Activated effector memory CD4-positive, alpha-beta T cell treated with Interleukin-2 at 50 U/mL for 16 hours (primary cell): ENCODE results near the gene RNASEH2A.
"Not testable (repeated sequence)": the region's sequence is repeated elsewhere in the genome, so short reads cannot be mapped to it uniquely, and the experiment has no call there.

Experiments used
- DNase-seq: peaks from one replicate; pipeline ENCODE4 v3.0.0-alpha.2; 2020

Gene RNASEH2A

DNA sequence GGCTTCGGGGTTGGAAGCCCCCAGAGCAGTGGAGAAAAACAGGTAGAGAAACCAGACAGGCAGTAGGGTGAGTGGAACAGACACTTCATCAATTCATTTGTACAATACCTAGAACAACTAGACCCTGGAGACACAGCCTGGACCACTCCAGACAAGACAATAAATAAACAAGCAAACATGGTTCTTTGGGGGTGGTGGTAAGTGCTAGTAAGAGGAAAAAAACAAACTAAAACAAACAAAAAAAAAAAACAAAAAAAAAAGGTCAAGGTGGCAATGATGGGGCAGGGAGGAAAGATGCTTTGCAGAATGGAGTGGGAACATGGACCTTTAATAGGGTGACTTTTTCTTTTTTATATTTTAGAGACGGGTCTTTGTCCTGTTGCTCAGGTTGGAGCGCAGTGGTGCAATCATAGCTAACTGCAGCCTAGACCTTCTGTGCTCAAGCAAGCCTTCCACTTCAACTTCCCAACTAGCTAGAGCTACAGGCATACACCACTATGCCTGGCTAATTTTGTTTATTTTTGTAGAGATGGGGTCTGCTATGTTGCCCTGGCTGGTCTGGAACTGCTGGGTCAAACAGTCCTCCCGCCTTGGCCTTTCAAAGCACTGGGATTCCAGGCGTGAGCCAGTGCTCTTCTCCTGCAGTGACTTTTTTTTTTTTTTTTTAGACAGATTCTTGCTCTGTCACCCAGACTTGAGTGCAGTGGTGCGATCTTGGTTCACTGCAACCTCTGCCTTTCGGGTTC, 12.0 kb upstream of the RNASEH2A start:
- DNase-seq = no peak

DNA sequence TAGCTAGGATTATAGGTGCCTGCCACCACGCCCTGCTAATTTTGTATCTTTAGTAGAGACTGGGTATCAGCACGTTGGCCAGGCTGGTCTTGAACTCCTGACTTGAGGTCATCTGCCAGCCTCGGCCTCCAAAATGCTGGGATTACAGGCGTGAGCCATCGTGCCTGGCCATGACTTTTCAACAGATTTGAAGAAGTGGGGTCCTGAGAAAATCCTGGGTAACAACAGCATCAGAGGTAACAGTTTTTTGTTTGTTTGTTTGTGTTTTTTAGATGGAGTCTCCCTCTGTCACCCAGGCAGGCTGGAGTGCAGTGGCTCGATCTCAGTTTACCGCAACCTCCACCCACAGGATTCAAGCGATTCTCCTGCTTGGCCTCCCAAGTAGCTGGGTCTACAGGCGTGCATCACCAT, 11.4 kb upstream of the RNASEH2A start:
- DNase-seq = no peak

DNA sequence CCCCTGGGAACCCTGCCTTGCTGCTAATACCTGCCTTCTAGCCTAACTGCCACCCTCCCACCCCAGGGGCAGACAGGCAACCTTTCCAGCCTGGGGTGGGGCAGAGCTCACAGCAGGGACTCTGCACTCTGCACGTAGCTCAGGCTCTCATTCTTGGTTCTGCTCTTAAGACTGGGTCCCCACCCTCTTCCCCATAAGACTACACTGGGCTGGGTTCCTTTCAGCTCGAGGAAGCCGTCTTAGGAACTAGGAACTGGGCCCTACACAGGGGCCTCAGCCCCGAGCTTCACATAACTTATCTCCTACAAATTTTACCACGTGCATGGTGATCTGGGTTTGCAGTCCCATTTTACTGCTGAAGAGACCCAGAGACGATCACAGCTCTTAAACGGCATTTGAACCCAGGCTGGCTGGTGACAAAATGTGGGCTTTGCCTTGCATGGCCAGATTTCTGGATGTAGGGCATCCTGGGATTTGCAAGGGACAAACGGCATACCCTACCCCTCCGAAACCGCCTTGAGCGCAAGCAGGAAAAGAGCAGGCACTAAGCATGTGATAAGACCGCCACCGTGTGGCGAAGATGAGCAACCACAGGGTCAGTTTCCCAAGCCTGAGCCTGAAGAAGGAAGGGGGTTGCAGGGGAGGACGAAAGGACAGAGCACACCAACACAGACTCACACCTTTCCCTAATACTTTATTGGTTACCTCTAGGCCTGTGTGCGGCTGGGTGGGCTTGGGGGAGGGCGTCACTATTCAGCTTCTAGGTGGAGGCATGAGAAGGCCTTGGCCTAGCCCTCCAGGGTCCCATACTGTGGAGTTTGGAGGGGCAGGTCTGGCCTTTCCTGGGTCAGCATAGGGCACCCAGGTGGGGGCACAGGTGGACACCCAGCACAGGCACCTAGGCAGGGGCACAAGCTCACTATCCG, 10.0 kb upstream of the RNASEH2A start:
- peak; percentile 66 for DNase-seq

DNA sequence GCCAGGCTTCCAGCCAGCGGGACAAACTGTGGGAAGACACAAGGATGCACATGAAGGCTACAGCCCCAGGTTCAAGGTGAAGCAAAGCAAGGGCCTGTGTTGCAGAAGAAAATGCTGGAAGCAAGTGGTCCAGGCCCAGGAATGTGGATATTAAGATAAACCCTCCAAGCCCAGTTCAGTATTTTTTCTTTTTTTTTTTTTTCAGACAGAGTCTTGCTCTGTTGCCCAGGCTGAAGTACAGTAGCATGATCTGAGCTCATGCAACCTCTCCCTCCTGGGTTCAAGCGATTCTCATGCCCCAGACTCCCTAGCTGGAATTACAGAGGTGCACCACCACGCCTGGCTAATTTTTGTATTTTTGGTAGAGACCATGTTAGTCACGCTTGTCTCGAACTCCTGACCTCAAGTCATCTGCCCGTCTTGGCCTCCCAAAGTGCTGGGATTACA, 9.2 kb upstream of the RNASEH2A start:
- no peak for DNase-seq

DNA sequence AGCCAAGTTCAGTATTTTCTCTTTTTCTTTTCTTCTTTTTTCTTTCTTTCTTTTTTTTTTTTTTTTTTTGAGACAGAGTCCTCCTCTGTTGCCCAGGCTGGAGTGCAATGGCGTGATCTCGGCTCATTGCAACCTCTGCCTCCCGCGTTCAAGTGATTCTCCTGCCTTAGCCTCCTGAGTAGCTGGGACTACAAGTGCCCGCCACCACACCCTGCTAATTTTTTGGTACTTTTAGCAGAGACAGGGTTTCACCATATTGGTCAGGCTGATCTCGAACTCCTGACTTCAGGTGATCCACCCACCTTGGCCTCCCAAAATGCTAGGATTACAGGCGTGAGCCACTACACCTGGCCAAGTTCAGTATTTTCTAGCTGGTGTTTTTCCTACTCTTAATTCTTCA, 8.8 kb upstream of the RNASEH2A start:
- DNase-seq = not testable (repeated sequence)

DNA sequence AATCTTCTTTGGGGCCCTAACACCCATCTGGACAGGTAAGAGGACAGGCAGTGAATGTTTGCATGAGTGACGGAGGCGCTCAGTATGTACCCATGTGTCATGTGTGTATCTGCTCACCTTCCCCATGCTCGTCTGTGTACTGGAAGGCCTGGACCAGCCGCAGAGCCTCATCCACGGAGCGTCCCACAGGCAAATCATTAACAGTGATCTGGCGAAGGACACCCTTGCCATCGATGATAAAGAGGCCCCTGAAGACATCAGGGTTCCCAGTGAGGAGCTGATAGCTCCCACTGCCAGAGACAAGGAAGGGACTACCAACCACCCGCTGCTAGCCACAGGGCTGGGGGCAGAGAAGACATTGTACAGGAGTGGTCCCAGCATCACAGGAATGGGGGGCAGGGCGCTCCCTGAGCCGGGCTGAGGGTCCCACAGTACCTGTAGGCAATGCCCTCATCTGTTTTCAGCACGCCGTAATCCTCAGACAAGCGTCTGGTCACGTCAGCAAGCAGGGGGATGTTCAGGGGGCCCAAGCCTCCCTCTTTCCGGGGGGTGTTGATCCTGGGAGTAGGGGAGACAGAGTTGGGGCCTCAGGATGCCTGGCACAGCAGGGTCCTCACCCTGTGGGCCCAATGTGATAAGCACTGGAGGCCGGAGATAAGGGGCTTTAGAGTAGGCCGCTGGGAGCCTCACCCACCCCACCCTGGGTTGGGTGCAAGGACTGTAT, 6.5 kb upstream of the RNASEH2A start:
- DNase-seq = no peak

DNA sequence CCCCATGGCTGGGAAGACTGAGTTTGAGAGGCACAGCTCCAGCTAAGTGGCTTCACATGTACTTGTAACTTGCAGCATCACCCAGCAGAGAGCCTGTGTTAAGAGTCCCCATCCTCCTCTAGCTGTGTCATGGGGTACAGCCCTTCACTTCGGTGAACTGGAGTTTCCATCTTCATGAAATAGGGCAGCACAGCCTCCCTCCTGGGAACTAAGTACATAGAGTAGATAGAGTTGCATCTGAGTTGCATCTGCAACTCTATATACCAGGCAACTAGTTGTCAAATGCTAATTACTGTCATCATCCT, 6.0 kb upstream of the RNASEH2A start:
- DNase-seq = no peak

DNA sequence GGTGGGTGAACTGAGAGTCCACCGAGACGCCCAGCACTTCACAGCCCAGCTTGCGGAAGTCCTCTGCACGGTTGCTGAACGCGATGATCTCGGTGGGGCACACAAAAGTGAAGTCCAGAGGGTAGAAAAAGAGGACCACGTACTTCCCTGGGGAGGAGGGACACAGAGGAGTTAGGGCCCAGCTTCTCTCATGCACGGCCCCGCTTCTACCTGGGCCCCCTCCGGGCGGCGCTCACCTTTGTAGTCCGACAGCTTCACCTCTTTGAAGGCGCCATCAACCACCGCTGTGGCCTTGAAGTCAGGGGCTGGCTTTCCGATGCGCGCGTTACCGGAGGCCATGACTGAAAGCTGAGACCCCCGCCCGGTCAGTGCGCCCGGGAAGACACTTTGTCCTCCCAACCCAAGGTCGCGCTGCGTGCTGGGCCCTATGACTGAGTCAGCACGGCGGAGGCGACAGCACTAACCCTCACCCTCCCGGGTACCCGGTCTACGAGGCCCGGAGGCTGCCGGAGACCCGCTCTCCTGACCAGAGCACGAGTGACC, 5.4 kb upstream of the RNASEH2A start:
- DNase-seq = no peak

DNA sequence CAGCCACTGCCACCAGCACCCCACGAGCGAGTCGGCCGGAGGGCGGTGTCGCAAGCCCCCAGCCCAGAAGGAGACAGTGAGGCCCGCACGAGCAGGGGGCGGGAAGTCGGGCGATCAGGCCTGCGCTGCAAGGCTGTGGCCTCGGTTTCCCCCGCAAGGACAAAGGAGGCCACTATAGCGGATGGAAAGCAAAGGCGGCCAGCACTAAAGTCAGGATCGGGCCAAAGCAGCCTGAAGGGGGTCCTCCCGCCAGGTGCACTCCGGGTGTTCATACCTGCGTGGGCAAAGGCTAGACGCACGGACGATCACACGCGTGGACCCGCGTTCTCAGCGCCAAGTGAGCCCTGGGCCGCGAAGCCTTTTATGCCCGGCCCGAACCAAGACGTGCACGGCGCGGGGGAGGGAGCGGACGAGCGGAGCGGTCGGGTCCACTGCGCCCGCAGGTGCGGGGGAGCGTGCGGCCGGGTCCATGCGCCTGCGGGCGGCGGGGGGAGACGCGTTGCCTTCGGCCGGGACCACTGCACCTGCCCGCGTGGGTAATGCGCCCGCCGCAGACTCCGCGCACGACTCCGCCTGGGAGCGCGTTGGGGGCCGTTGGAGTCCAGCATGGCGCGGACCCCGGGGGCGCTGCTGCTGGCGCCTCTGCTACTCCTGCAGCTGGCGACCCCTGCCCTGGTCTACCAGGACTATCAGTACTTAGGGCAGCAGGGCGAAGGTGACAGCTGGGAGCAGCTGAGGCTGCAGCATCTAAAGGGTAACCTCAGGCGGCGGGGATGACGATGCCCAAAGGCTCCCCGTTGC, 4.7 kb upstream of the RNASEH2A start, which contains the start of the genes PRDX2 and THSD8:
PRDX2 (minus strand) TSS at position 335 of the 801 bp plus-strand sequence. CDS start 539 bp downstream, outside the sequence.
THSD8 (plus strand) TSS at position 604 of the 801 bp plus-strand sequence; CDS start at position 607, 3 bp downstream.
- peak; percentile 75 for DNase-seq

DNA sequence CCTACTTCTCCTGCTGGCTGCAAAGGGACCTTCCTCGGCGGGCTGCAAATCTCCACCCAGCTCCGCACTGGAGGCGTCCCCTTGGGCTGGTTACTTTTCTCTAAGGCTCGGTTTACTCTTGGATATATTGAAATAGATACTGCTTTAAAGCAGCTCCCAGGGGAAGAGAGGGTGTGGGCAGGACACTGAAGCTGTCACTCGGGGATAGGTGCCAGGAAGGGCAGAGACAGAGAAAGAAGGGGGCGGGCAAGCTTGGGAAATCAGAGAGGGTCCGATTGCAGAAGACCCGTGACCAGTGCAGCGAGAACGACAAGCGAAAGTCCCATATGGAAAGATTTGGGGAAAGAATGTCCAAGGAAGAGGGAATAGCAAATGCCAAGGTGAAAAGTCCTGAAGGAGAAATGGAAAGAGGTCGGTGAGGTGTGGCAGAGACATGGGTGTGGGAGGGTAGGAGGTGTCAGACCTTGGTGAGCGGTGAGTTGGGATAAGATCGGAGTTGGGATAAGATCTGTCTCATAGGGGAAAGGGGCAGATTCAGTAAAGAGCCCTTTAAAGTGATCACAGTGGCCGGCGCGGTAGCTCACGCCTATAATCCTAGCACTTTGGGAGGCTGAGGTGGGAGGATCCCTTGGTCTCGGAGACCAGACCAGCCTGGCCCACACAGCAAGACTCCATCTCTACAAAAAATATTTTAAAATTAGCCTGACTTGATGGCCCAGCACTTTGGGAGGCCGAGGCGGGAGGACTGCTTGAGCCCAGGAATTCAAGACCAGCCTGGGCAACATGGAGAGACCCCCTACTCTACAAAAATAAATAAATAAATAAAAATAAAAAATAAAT, 3.9 kb upstream of the RNASEH2A start:
- DNase-seq = no peak

DNA sequence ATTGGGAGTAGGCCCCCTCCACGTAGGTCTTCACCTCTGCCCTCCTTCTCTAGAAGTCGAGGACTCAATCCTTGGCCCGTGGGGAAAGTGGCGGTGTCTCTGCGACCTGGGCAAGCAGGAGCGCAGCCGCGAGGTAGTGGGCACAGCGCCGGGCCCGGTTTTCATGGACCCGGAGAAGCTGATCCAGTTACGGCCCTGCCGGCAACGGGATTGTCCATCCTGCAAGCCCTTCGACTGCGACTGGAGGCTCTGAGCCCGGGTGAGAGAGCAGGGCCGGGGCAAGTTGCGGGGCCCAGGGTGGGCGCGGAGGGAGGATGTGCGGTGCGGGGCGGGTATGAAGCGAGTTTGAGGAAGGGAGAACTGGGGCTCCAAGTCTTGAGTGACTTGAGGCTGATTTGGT, 2.3 kb upstream of the RNASEH2A start:
- DNase-seq = no peak

DNA sequence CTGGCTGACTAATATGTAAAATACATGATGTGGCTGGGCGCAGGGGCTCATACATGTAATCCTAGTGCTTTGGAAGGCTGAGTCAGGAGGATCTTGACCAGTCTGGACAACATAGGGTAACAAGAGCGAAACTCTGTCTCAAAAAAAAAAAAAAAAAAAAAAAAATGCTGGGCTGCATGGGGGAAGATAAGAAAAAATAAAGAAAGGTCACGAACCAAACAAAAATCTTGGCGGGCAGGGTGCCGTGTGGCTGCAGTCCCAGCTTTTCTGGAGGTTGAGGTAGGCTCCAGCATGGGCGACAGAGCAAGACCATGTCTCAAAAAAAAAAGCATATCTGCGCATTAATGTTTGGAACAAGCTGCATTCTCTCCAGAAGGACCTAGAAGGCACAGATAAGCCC, 8.7 kb downstream of the RNASEH2A start:
- DNase-seq = no peak

DNA sequence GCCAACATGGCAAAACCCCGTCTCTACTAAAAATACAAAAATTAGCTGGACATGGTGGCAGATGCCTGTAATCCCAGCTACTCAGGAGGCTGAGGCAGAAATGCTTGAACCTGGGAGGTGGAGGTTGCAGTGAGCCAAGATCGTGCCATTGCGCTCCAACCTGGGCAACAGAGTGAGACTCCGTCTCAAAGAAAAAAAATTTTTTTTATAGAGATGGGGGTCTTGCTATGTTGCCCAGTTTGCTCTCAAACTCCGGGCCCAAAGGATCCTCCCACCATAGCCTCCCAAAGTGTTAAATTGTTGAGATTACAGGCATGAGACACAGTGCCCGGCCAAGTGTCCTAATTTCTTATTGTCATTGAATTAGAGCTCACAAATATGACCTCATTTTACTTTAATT, 10.8 kb downstream of the RNASEH2A start:
- not testable (repeated sequence) for DNase-seq

DNA sequence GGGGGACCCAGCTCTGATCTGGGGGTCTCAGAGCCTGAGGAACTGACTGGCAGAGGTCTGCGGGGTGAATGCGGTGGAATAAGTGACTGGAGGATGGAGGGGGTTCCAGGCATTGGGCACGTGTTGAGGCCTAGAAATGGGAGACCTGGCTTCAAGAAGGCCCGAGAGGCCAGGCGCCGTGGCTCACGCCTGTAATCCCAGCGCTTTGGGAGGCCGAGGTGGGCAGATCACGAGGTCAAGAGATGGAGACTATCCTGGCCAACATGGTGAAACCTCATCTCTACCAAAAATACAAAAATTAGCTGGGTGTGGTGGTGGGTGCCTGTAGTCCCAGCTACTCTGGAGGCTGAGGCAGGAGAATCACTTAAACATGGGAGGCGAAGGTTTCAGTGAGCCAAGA, 11.4 kb downstream of the RNASEH2A start:
- DNase-seq = not testable (repeated sequence)

DNA sequence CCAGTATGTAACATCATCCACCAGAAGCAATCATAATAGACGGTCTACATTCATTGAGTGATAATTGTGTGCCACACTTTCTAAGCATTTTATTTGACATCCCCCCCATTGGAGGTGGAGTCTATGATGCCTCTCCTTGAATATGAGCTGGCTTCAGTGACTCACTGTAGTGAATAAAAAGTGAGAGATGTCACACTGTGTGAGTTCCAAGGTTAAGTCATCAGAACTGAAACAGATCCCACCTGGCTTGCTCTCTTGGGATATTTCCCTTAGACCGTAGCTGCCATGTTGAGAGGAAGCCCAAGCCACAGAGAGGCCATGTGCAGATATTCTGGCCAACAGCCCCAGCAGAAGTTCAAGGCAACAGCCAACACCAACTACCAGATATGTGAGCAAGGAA, 15.4 kb downstream of the RNASEH2A start:
- DNase-seq = no peak

DNA sequence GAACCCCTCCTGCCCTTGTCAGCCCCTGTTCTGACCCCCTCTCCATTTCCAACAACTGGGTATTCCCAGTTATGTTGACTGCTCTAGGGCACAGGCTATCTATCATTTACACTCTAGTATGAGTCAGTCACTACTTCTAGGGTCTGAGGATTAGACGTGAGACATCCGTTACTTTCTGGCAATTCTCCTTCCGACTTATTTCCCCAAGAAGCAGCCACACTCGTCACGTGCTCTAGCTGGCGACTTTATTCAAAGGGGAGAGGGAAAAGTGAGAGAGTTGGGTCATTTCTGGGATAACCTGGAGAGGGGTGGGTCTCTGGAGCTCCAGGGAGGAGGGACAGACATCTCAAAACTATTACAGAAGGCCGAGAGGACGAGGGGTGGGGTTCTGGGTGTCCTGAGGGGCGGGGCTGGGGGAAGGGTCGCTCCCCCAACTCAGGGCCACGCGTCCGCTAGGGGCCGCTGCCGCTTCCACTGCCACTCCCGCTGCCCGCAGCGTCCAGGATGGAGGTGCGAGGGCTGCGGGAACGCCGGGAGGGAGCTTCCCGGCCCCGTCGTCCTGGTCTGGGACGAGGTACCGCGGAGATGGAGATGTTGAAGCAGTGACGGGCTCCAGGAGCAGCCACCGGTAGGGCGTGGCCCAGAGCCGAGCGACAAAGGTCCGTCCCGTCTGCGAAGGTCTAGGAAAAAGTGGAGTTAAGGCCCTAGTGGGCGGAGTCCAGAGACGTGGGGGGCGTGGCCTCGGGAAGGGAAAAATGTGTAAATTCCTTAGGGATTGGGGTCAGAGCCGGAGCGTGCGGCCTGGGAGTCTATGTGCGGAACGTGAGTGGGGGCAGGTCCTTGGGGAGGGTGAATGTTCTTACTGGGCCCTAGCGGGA, 19.1 kb downstream of the RNASEH2A start:
- DNase-seq = no peak

DNA sequence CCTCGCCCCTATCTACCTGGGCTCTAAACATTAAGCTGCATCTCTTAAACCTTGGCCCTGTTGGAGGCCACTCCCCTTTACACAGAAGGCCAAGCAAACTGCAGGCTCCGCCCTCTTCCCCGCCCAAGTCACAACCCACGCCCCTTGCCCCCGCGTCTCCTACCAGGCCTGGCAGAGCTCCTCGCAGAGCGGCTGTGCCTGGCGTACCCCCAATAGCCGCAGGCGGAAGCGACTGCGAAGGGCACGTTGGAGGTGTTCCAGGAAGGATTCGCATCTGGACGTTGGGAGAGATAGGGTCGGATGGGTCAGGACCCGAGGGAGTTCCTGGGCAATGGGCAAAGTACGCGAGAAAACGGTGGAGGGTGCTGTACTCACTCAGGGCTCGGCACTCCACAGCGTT, 22.1 kb downstream of the RNASEH2A start:
- no peak for DNase-seq

DNA sequence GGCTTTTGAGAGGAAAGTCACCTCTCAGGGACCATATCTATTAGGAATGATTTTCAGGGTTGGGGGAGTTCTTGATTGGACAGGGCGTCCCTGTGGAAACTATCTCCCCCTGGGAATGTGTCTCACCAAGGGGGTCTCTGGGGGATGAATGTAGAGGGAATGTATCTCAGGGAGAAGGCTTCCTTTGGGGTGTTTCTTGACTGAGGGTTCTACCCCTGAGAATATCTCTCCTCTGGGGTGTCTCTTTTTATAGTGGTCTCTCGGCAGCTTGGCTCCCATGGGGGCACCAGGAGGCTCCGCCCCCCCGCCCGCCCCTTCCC, 27.0 kb downstream of the RNASEH2A start:
- no peak for DNase-seq

DNA sequence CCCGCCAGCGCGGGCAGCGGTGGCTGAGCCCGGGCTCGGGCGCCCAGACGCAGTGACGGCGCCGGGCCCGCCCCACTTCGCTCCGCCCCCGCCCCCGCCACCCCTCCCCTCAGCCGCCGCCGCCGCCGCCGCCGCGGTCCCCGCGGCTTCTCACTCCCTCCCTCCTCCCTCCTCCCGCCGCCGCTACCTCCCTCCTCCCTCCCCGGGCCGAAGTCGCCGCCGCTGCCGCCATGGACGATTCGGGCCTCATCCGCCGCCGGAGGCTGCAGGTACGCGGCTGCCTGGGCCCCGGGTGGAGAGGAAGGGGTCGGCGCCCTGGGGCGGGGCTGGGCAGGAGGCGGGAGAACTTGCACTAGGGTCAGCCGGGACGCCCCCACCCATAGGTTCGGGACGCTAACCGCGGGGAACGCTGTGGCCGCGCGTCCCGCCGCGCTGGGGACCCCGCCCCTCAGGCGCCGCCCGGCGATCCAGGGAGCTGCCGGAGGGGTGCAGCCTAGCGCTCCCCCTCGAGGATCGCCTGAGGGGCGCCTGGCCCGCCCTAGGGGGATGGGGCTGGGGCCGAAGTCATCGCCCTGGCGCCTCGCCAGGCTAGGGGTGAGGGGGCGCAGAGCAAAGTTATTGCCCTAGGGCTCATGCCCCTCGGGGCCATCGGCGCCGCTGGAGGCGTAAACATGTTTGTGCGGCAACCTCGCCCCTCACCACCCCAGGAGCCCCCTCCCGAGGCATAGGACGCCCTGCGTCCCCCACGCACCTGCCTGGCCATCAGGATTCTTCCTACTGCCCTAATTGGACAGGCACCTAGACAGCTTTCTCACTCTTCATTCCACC, 27.6 kb downstream of the RNASEH2A start:
- no peak for DNase-seq
